Measurements from ENCODE around the gene FBXO36. TPM values are rescaled to one million over a fixed set of nuclear protein-coding genes. Genes with fewer than 3 reads are reported as not detected.

Gene FBXO36
- total RNA-seq, 4 donors from 2014 or later = 0.64 to 2.2 (median 0.98) TPM

DNA sequence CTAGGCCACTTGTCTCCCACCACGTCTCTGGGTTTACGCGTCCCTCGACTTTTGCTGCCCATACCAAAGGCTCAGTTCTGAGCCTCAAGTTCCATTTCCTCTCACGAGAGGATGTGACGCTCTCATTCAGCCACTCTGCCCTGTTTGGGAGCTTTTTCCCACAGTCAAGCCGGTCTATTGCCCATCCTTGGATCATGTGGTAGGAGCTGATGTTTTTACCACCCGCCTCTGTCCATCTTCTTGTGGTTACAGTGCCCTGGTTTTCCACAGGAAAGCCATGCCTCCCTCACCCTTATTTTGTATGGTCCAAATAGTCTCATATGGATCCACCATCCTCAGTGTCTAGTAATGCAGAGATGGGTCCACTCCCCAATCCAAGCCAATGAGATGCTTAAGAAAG, 20.4 kb downstream of the FBXO36 start:
- no peaks in the 10 kb centered on the region for H3K4me1 ChIP-seq
- no peak overlapping the region for H3K4me3 ChIP-seq
- H3K9me3 ChIP-seq = no peaks in the 10 kb centered on the region
- intact Hi-C loops (cut with DNase I; ENCODE audit: low total_unique reads) = no loop called here
- ATAC-seq = no peak
- in situ Hi-C loops (cut with MboI; ENCODE audit: low sequenced_read_pairs in 4 of 4) = no loop called here
- no peaks in the 10 kb centered on the region for H3K27me3 ChIP-seq
- TF ChIP-seq CTCF (IDR thresholded peaks at IDR 0.05 in 4 of 5, conservative IDR thresholded peaks at IDR 0.05 in 1 of 5) (no peak), POLR2A (IDR thresholded peaks at IDR 0.05) (no peak)
- DNase-seq = no peak
- no peak overlapping the region for H3K27ac ChIP-seq
- no peaks in the 10 kb centered on the region for H3K36me3 ChIP-seq

DNA sequence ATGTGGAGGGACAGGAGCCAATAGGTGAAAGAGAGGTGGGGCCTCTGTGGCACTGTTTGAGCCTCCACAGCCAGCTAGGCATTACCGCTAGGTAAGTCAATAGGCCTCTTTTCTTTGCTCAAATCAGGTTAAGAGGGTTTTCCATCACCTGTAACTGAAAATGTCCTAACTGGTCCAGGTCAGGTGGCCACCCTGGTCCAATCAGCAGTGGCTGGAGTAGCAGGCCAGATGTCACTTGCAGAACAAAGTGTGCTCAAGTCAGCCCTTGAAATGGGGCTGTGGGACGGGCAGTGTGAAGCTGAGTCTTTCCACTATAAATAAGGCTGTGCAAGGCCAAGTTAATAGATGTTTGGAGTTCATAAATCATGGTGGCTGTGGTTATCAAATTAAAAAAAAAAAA, 20.9 kb downstream of the FBXO36 start:
- no peak for DNase-seq
- Histone ChIP-seq H3K9me3 (no peaks in the 10 kb centered on the region), H3K27me3 (no peaks in the 10 kb centered on the region), H3K36me3 (no peaks in the 10 kb centered on the region), H3K4me1 (no peaks in the 10 kb centered on the region), H3K4me3 (no peak overlapping the region), H3K27ac (no peak overlapping the region)
- TF ChIP-seq CTCF (IDR thresholded peaks at IDR 0.05 in 4 of 5, conservative IDR thresholded peaks at IDR 0.05 in 1 of 5) = no peak
- no peak for TF ChIP-seq POLR2A (IDR thresholded peaks at IDR 0.05)
- no peak for ATAC-seq
- intact Hi-C loops (cut with DNase I; ENCODE audit: low total_unique reads) = no loop called here
- in situ Hi-C loops (cut with MboI; ENCODE audit: low sequenced_read_pairs in 4 of 4) = no loop called here

- no peak overlapping the region for H3K4me3 ChIP-seq
- ATAC-seq = no peak
- no peaks in the 10 kb centered on the region for H3K27me3 ChIP-seq
- H3K27ac ChIP-seq = no peak overlapping the region
- no peaks in the 10 kb centered on the region for H3K4me1 ChIP-seq
- TF ChIP-seq CTCF (IDR thresholded peaks at IDR 0.05 in 4 of 5, conservative IDR thresholded peaks at IDR 0.05 in 1 of 5) (no peak), POLR2A (IDR thresholded peaks at IDR 0.05) (no peak)
- no peaks in the 10 kb centered on the region for H3K36me3 ChIP-seq
- in situ Hi-C loops (cut with MboI; ENCODE audit: low sequenced_read_pairs in 4 of 4) (no loop called here), intact Hi-C loops (cut with DNase I; ENCODE audit: low total_unique reads) (no loop called here)
- no peak for DNase-seq
- H3K9me3 ChIP-seq = no peaks in the 10 kb centered on the region
Observed at GRCh38 chr2:229943770-229944449, 21.6 kb downstream of the FBXO36 start.

DNA sequence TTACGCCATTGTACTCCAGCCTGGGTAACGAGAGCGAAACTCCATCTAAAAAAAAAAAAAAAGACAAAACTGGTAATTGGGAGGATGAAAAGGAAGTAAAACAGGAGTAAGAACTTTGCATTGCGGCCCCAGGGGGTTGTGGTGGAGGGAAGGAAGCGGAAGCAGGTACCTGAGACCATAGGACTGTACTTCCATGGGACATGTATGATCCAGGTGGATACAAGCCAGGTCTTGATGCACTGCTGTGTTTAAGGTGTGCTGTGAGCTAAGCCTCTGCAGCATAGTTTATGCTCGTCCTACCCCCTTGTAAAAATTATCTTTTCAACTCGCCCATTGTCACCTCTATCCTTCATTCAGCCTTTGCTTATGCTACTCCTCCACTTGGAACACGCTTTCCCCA, 23.7 kb downstream of the FBXO36 start:
- H3K9me3 ChIP-seq = no peaks in the 10 kb centered on the region
- in situ Hi-C loops (cut with MboI; ENCODE audit: low sequenced_read_pairs in 4 of 4) = no loop called here
- TF ChIP-seq POLR2A (IDR thresholded peaks at IDR 0.05) (no peak), CTCF (IDR thresholded peaks at IDR 0.05 in 4 of 5, conservative IDR thresholded peaks at IDR 0.05 in 1 of 5) (no peak)
- no peaks in the 10 kb centered on the region for H3K4me1 ChIP-seq
- no peak overlapping the region for H3K27ac ChIP-seq
- no peaks in the 10 kb centered on the region for H3K36me3 ChIP-seq
- intact Hi-C loops (cut with DNase I; ENCODE audit: low total_unique reads) = no loop called here
- H3K27me3 ChIP-seq = no peaks in the 10 kb centered on the region
- ATAC-seq (no peak), DNase-seq (no peak)
- no peak overlapping the region for H3K4me3 ChIP-seq

DNA sequence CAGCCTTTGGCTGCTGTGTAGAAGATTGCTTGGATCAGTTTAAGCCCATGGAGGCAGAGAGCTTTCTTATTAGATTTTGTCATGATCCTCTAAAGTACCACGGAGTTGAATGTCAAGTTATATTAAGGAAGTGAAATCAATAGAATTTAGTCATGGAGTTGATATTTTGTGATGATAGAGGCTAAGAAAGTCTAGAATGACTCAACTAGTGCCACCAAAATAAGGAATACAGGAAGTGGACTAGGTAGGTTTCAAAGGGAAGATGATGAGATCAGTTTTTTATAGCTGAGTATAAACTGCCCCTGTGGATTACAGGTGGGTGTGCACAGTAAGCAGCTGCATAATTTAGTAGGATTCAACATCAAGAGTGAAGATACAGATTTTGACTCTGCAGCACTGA, 25.2 kb downstream of the FBXO36 start:
- DNase-seq (no peak), ATAC-seq (no peak)
- Histone ChIP-seq H3K36me3 (no peaks in the 10 kb centered on the region), H3K27ac (no peak overlapping the region), H3K4me3 (no peak overlapping the region), H3K27me3 (no peaks in the 10 kb centered on the region), H3K4me1 (no peaks in the 10 kb centered on the region), H3K9me3 (no peaks in the 10 kb centered on the region)
- intact Hi-C loops (cut with DNase I; ENCODE audit: low total_unique reads) = no loop called here
- in situ Hi-C loops (cut with MboI; ENCODE audit: low sequenced_read_pairs in 4 of 4) = no loop called here
- TF ChIP-seq CTCF (IDR thresholded peaks at IDR 0.05 in 4 of 5, conservative IDR thresholded peaks at IDR 0.05 in 1 of 5) (no peak), POLR2A (IDR thresholded peaks at IDR 0.05) (no peak)

Data from gastrocnemius medialis (tissue), 4 donors.